Endothelial cell of umbilical vein (primary cell): ENCODE results near the gene TPRG1L. TPM values are rescaled to one million over a fixed set of nuclear protein-coding genes. Genes with fewer than 3 reads are reported as not detected.

Experiments used
- BruUV-seq: library from RNA; stranded (reverse); fragments of 400-500 nt; replicated peaks from 2 replicates; lab custom pipeline; 2021; lab: Mats Ljungman, UMichigan
- CTCF ChIA-PET: fragments of 300-600, 350-600 bp; sonication (Branson Sonifier 250); formaldehyde crosslinking; loops from one replicate; lab custom pipeline; 2021; ENCODE audit warnings: antibody characterized with exemption, inconsistent platforms; lab: Charles Lee
- POLR2A ChIA-PET: fragments of 300-600, 350-600 bp; sonication (Branson Sonifier 250); formaldehyde crosslinking; loops from one replicate; lab custom pipeline; 2021; ENCODE audit warnings: antibody characterized with exemption, inconsistent platforms; lab: Charles Lee
- DNase-seq: peaks from one replicate; pipeline ENCODE4 v3.0.0-alpha.2; 2011; ENCODE audit warnings: low read depth, low spot score
- FAIRE-seq: peaks from 2 replicates; lab custom pipeline; 2011; peaks lifted over from hg19 to GRCh38; lab: Jason Lieb, UNC
- H2AFZ ChIP-seq: 2 replicates; pipeline ENCODE4 v1.6.0; 2012; ENCODE audit warnings: low read depth, low read length, control low read depth, inconsistent platforms
- H3K27ac ChIP-seq: 2 replicates; pipeline ENCODE4 v1.5.1; 2011; ENCODE audit warnings: low read depth, mild to moderate bottlenecking, control low read depth, low read length, moderate library complexity; ENCODE audit not compliant: insufficient read depth
- H3K27me3 ChIP-seq, 2 experiments: 2 replicates each; pipeline versions ENCODE4 v1.6.0 to v1.6.1; 2011; ENCODE audit warnings: low read length in 2 of 2, mixed read lengths in 1 of 2; ENCODE audit not compliant: control insufficient read depth in 2 of 2, insufficient read depth in 2 of 2
- H3K36me3 ChIP-seq, 2 experiments: 2 replicates in 1 of 2; 3 replicates in 1 of 2; pipeline ENCODE4 v1.5.1; 2011; ENCODE audit warnings: low read length in 2 of 2, mild to moderate bottlenecking in 1 of 2, moderate library complexity in 1 of 2; ENCODE audit not compliant: control insufficient read depth in 2 of 2, insufficient read depth in 2 of 2; ENCODE audit errors: extremely low read depth in 1 of 2
- H3K4me1 ChIP-seq: 3 replicates; pipeline ENCODE4 v1.5.1; 2011; ENCODE audit warnings: mild to moderate bottlenecking, low read length; ENCODE audit not compliant: control insufficient read depth, insufficient read depth; ENCODE audit errors: extremely low read depth
- H3K4me2 ChIP-seq: 2 replicates; pipeline ENCODE4 v1.6.1; 2011; ENCODE audit warnings: low read length, control low read depth, mixed read lengths; ENCODE audit not compliant: insufficient read depth
- H3K4me3 ChIP-seq, 3 experiments: fragments of 200-600 bp in 1 of 3; sonication (generic), shearing (Covaris generic) in 1 of 3; replicated peaks in 1 of 3; 2 replicates each; pipeline ENCODE4 v1.5.1; 2011 to 2016; ENCODE audit warnings: control low read depth in 3 of 3, low read length in 3 of 3, mild to moderate bottlenecking in 2 of 3, inconsistent platforms in 1 of 3, low read depth in 1 of 3, moderate library complexity in 1 of 3; ENCODE audit not compliant: insufficient read depth in 1 of 3
- H3K79me2 ChIP-seq: 2 replicates; pipeline ENCODE4 v1.6.0; 2012; ENCODE audit warnings: low read length, inconsistent platforms; ENCODE audit not compliant: control insufficient read depth, insufficient read depth
- H3K9ac ChIP-seq: replicated peaks from 2 replicates; pipeline ENCODE3; 2011; ENCODE audit warnings: low read length, control low read depth; ENCODE audit not compliant: insufficient read depth; ENCODE audit errors: extremely low read depth
- H3K9me1 ChIP-seq: replicated peaks from 3 replicates; pipeline ENCODE4 v1.6.0; 2011; ENCODE audit warnings: mild to moderate bottlenecking, low read length; ENCODE audit not compliant: control insufficient read depth, insufficient read depth; ENCODE audit errors: extremely low read depth
- H3K9me3 ChIP-seq: replicated peaks from 2 replicates; pipeline ENCODE4 v1.5.1; 2012; ENCODE audit warnings: low read length, inconsistent platforms; ENCODE audit not compliant: control insufficient read depth, insufficient read depth
- H4K20me1 ChIP-seq: replicated peaks from 2 replicates; pipeline ENCODE3; 2011; ENCODE audit warnings: mild to moderate bottlenecking, low read length; ENCODE audit not compliant: control insufficient read depth, insufficient read depth; ENCODE audit errors: extremely low read depth
- EZH2 ChIP-seq: IDR thresholded peaks from 2 replicates; pipeline ENCODE4 v1.6.1; 2012; ENCODE audit warnings: borderline replicate concordance, low read depth, mild to moderate bottlenecking, moderate library complexity, low read length, inconsistent platforms; ENCODE audit not compliant: severe bottlenecking
- FOS ChIP-seq: IDR thresholded peaks from 2 replicates; pipeline ENCODE4 v1.6.1; 2011; ENCODE audit warnings: mild to moderate bottlenecking, low read length, moderate library complexity, borderline replicate concordance; ENCODE audit not compliant: insufficient read depth
- GATA2 ChIP-seq: IDR thresholded peaks from 2 replicates; pipeline ENCODE4 v1.7.0; 2011; ENCODE audit warnings: low read depth, mild to moderate bottlenecking, moderate library complexity, mixed read lengths, low read length; ENCODE audit not compliant: insufficient read length, insufficient read depth
- MYC ChIP-seq: IDR thresholded peaks from one replicate; pipeline ENCODE4 v1.6.1; 2011; ENCODE audit warnings: mild to moderate bottlenecking, low read depth, low read length
- POLR2A ChIP-seq: IDR thresholded peaks from 2 replicates; pipeline ENCODE4 v1.6.1; 2012; ENCODE audit warnings: low read depth, mild to moderate bottlenecking, control low read depth, low read length
- dilution Hi-C: fragments of 300-500 bp; cut with MboI; formaldehyde crosslinking; loops from one replicate; pipeline ENCODE4 v1.15.0; 2019; ENCODE audit warnings: low sequenced_read_pairs; ENCODE audit not compliant: extremely low pct_ligation_motif_present
- intact Hi-C: fragments of 100-400 bp; cut with micrococcal nuclease; formaldehyde crosslinking; loops from one replicate; pipeline ENCODE4 v1.10.0; 2022
- polyA plus RNA-seq, 4 experiments: library from polyadenylated mRNA; depleted of rRNA in 3 of 4; stranded (reverse) in 3 of 4; unstranded in 1 of 4; fragments of >200 nt; gene quantifications; 2 replicates each; pipeline versions ENCODE4 v1.2.1 to v1.2.3, GENCODE V29; 2011 to 2012; ENCODE audit warnings: missing spikeins in 1 of 4
- total RNA-seq: library from RNA; stranded (reverse); gene quantifications from 2 replicates; pipeline ENCODE4 v1.2.3, GENCODE V29; 2021
- TF ChIP-seq, protein P1 (sequence below): IDR thresholded peaks from 2 replicates; pipeline ENCODE4 v1.6.1; 2011; ENCODE audit not compliant: insufficient read depth, insufficient read length
- TF ChIP-seq, protein P2 (sequence below), 2 donors: IDR thresholded peaks; 1 replicate in 1 of 2; 2 replicates in 1 of 2; pipeline ENCODE4 v1.5.1; 2011; ENCODE audit warnings: low read length in 2 of 2, mild to moderate bottlenecking in 2 of 2, moderate library complexity in 2 of 2, control low read depth in 1 of 2, inconsistent platforms in 1 of 2, low read depth in 1 of 2; ENCODE audit not compliant: insufficient read depth in 1 of 2; ENCODE audit errors: extremely low read depth in 1 of 2

TPRG1L gene
- total and polyA plus RNA-seq, 2 donors (not counting 3 experiments of a cell fraction or from before 2014, with no cell fraction given), result 52.3 to 53.8 TPM

DNA sequence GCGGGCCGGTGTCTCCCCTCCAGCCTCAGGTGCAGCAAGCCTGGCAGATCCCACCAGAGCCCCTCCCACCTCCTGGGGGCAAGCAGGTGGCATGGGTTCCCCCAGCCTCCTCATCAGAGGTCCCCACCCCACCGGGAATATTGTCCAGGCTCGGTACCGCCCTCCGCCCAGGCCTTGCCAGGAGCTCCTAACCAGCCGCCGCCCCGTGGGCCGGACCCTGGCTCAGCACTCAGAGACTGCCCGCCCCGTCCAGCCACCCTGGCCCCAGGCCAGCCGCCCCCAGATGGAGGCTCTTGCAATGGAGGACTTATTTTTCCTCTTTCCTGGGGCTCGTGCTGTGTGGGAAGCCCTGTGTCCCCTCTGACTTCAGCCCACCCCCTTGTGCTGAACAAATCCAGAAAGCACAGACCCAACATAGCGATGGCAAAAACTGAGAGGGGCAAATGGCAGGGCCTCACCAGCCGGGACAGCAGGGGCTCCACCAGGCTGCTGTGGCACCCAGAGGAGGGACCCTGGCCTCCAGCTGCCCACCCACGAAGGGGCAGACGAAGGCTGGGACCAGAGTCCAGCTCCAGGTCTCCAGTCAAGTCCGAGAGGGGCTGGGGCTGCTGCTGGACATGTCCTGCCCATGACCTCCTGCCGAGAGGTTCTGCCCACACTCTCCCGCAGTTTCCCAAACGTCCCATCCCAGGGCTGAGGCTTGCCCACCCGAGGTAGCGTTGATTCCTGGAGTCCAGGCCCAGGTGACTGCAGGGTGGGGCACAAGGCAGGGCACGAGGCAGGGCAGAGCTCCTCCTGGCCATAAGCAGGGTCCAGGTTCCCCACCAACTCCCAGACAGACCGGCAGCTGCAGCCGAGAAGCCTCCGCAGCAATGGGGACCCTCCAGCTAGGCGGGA lies 21.0 kb upstream of the TPRG1L start:
- TF ChIP-seq EZH2, result no peak
- TF ChIP-seq GATA2, result no peak
- TF ChIP-seq POLR2A, result no peak
- no peak for TF ChIP-seq MYC
- no peaks in the 10 kb centered on the region for H3K79me2 ChIP-seq
- no peak overlapping the region for H3K4me3 ChIP-seq
- H3K27me3 ChIP-seq, result no peaks in the 10 kb centered on the region
- H3K27ac ChIP-seq, result no peak overlapping the region
- dilution Hi-C loops (no loop called here), intact Hi-C loops (no loop called here)
- H3K9ac ChIP-seq, result no peak overlapping the region
- H3K9me3 ChIP-seq, result no peaks in the 10 kb centered on the region
- no peaks in the 10 kb centered on the region for H4K20me1 ChIP-seq
- no peaks in the 10 kb centered on the region for H3K36me3 ChIP-seq
- BruUV-seq, result no TSS peak
- H2AFZ ChIP-seq, result no peak overlapping the region
- DNase-seq, result no peak
- FAIRE-seq, result no peak
- H3K4me1 ChIP-seq, result no peaks in the 10 kb centered on the region
- ChIA-PET CTCF (no interaction called here), POLR2A (no interaction called here)
- no peaks in the 10 kb centered on the region for H3K9me1 ChIP-seq
- H3K4me2 ChIP-seq, result no peak overlapping the region

DNA sequence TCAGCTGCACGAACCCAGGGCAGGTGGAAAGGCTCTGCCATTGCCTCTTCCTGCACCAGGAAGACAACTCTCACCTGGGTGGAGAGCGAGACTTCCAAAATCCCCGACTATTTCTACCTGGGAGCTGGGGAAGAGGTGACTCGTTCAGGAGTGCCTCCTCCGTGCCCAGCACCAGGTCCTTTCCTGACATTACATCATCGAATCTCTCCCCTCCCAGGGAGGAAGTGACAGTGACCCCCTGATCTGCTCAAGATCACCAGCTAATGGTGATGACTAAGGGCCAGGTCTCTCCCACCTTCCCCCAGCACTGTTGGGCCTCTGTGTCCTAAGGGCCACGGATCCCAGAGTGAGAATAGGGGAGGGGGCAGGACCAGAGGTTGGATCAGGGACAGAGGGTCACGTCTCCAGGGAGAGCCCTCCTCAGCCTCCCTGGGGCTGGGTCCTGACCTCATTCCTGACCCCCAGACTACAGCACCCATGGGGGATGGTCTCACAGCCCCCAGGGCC lies 20.3 kb upstream of the TPRG1L start:
- CTCF ChIA-PET, result no interaction called here
- POLR2A ChIA-PET, result no interaction called here
- no peaks in the 10 kb centered on the region for H3K4me1 ChIP-seq
- BruUV-seq, result no TSS peak
- no peak for DNase-seq
- FAIRE-seq, result no peak
- intact Hi-C loops (no loop called here), dilution Hi-C loops (no loop called here)
- H3K9me1 ChIP-seq, result no peaks in the 10 kb centered on the region
- H3K27ac ChIP-seq, result no peak overlapping the region
- H3K79me2 ChIP-seq, result no peaks in the 10 kb centered on the region
- no peak overlapping the region for H3K4me2 ChIP-seq
- no peaks in the 10 kb centered on the region for H4K20me1 ChIP-seq
- no peaks in the 10 kb centered on the region for H3K27me3 ChIP-seq
- H3K9ac ChIP-seq, result no peak overlapping the region
- no peak overlapping the region for H2AFZ ChIP-seq
- H3K4me3 ChIP-seq, result no peak overlapping the region
- H3K9me3 ChIP-seq, result no peaks in the 10 kb centered on the region
- TF ChIP-seq, protein P1, sequence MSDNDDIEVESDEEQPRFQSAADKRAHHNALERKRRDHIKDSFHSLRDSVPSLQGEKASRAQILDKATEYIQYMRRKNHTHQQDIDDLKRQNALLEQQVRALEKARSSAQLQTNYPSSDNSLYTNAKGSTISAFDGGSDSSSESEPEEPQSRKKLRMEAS, result no peak
- TF ChIP-seq POLR2A (no peak), EZH2 (no peak), GATA2 (no peak), FOS (no peak)
- TF ChIP-seq, protein P2, sequence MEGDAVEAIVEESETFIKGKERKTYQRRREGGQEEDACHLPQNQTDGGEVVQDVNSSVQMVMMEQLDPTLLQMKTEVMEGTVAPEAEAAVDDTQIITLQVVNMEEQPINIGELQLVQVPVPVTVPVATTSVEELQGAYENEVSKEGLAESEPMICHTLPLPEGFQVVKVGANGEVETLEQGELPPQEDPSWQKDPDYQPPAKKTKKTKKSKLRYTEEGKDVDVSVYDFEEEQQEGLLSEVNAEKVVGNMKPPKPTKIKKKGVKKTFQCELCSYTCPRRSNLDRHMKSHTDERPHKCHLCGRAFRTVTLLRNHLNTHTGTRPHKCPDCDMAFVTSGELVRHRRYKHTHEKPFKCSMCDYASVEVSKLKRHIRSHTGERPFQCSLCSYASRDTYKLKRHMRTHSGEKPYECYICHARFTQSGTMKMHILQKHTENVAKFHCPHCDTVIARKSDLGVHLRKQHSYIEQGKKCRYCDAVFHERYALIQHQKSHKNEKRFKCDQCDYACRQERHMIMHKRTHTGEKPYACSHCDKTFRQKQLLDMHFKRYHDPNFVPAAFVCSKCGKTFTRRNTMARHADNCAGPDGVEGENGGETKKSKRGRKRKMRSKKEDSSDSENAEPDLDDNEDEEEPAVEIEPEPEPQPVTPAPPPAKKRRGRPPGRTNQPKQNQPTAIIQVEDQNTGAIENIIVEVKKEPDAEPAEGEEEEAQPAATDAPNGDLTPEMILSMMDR (IDR thresholded peaks at IDR 0.05; ENCODE audit: extremely low read depth in 1 of 2, insufficient read depth in 1 of 2, low read depth in 1 of 2, low read length in 2 of 2), result no peak
- H3K36me3 ChIP-seq, result no peaks in the 10 kb centered on the region
